Fibroblast of lung (primary cell): Measurements from ENCODE around the gene RALGDS. TPM values are rescaled to one million over a fixed set of nuclear protein-coding genes. Genes with fewer than 3 reads are reported as not detected.

ENCODE experiments used
- DNase-seq, 2 donors: peaks; one replicate each; pipeline versions ENCODE4 v3.0.0 to v3.0.0-alpha.2; 2010; ENCODE audit warnings: low read depth in 2 of 2
- H2AFZ ChIP-seq: 2 replicates; pipeline ENCODE4 v1.5.1; 2012; ENCODE audit warnings: low read length, control low read depth, inconsistent platforms
- H3K27ac ChIP-seq: 2 replicates; pipeline ENCODE4 v1.5.1; 2011; ENCODE audit warnings: low read length, control low read depth; ENCODE audit not compliant: insufficient read depth
- H3K27me3 ChIP-seq: 2 replicates; pipeline ENCODE4 v1.5.1; 2011; ENCODE audit warnings: mild to moderate bottlenecking, low read length; ENCODE audit not compliant: control insufficient read depth, insufficient read depth
- H3K36me3 ChIP-seq: 2 replicates; pipeline ENCODE4 v1.5.1; 2011; ENCODE audit warnings: low read length; ENCODE audit not compliant: control insufficient read depth, insufficient read depth
- H3K4me1 ChIP-seq: 2 replicates; pipeline ENCODE4 v1.5.1; 2011; ENCODE audit warnings: low read length; ENCODE audit not compliant: control insufficient read depth, insufficient read depth; ENCODE audit errors: extremely low read depth
- H3K4me2 ChIP-seq: 2 replicates; pipeline ENCODE4 v1.5.1; 2011; ENCODE audit warnings: low read length, control low read depth; ENCODE audit not compliant: insufficient read depth; ENCODE audit errors: extremely low read depth
- H3K4me3 ChIP-seq, 4 experiments: fragments of 200-600 bp in 1 of 4; sonication (generic) in 1 of 4; replicated peaks in 1 of 4; 2 replicates each; pipeline ENCODE4 v1.5.1; 2011 to 2016; ENCODE audit warnings: low read length in 4 of 4, low read depth in 3 of 4, mild to moderate bottlenecking in 3 of 4, control low read depth in 2 of 4, inconsistent platforms in 1 of 4, mixed read lengths in 1 of 4; ENCODE audit not compliant: insufficient read depth in 1 of 4; ENCODE audit errors: control extremely low read depth in 1 of 4
- H3K79me2 ChIP-seq: 2 replicates; pipeline ENCODE4 v1.5.1; 2012; ENCODE audit warnings: mild to moderate bottlenecking, low read length, inconsistent platforms; ENCODE audit not compliant: control insufficient read depth, insufficient read depth
- H3K9ac ChIP-seq: 2 replicates; pipeline ENCODE4 v1.5.1; 2011; ENCODE audit warnings: mild to moderate bottlenecking, low read length, control low read depth; ENCODE audit not compliant: insufficient read depth
- H3K9me3 ChIP-seq: 2 replicates; pipeline ENCODE4 v1.5.1; 2012; ENCODE audit warnings: low read depth, low read length; ENCODE audit not compliant: control insufficient read depth, insufficient read depth
- H4K20me1 ChIP-seq: 2 replicates; pipeline ENCODE4 v1.5.1; 2011; ENCODE audit warnings: low read length; ENCODE audit not compliant: control insufficient read depth, insufficient read depth; ENCODE audit errors: extremely low read depth
- CTCF ChIP-seq, 2 donors: IDR thresholded peaks in 1 of 2; conservative IDR thresholded peaks in 1 of 2; 1 replicate in 1 of 2; 2 replicates in 1 of 2; pipeline ENCODE4 v1.5.1; 2011 to 2012; ENCODE audit warnings: low read length in 2 of 2, control low read depth in 1 of 2, inconsistent platforms in 1 of 2, low read depth in 1 of 2, mild to moderate bottlenecking in 1 of 2
- EZH2 ChIP-seq: IDR thresholded peaks from 2 replicates; pipeline ENCODE4 v1.5.1; 2012; ENCODE audit warnings: low read length, control low read depth, mild to moderate bottlenecking; ENCODE audit errors: missing control alignments
- polyA plus RNA-seq, 2 donors: library from polyadenylated mRNA; depleted of rRNA in 1 of 2; stranded (reverse) in 1 of 2; unstranded in 1 of 2; fragments of >200 nt; gene quantifications; 2 replicates each; pipeline ENCODE4 v1.2.1, GENCODE V29; 2011 to 2012; ENCODE audit warnings: missing spikeins in 1 of 2
- total RNA-seq: library from RNA; depleted of rRNA; stranded (reverse); fragments of >200 nt; gene quantifications from 2 replicates; pipeline ENCODE4 v1.2.1, GENCODE V29; 2014

The RALGDS gene
- total and polyA plus RNA-seq, 2 donors (not counting 1 experiment from before 2014, with no cell fraction given) = 16.6 to 23.6 TPM

DNA sequence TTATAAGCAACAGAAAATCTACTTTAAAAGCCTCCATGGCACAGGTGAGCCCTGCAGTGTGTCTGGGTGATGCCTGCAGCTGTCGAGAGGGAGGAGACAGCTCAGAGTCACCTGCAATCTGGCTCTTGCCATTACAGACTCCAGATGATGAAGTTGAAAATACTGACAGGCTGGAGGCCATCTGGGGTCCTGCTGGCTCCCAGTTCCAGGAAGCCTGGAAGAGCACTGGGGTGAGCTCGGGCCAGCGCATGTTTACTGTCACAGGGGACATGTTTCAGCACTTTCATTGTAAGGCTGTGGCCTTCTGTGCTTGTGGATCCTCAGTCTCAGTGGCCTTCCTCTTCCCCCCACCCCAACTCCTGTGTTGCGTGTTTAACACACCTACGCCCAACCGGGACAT, 30.9 kb downstream of the RALGDS start:
- no peak for DNase-seq
- no peak overlapping the region for H2AFZ ChIP-seq
- H3K27me3 ChIP-seq = no peaks in the 10 kb centered on the region
- H3K36me3 ChIP-seq = no peaks in the 10 kb centered on the region
- H3K4me1 ChIP-seq = no peaks in the 10 kb centered on the region
- no peak for TF ChIP-seq CTCF (conservative IDR thresholded peaks at IDR 0.05 in 1 of 2, IDR thresholded peaks at IDR 0.05 in 1 of 2; ENCODE audit: low read depth in 1 of 2, low read length in 2 of 2)
- no peak for TF ChIP-seq EZH2
- no peaks in the 10 kb centered on the region for H3K9me3 ChIP-seq
- H3K4me3 ChIP-seq = no peak overlapping the region
- H3K27ac ChIP-seq = no peak overlapping the region
- H4K20me1 ChIP-seq = no peaks in the 10 kb centered on the region
- no peak overlapping the region for H3K4me2 ChIP-seq
- H3K9ac ChIP-seq = no peak overlapping the region
- H3K79me2 ChIP-seq = no peaks in the 10 kb centered on the region

- TF ChIP-seq CTCF (conservative IDR thresholded peaks at IDR 0.05 in 1 of 2, IDR thresholded peaks at IDR 0.05 in 1 of 2; ENCODE audit: low read depth in 1 of 2, low read length in 2 of 2) = no peak
- TF ChIP-seq EZH2 = no peak
- H3K4me1 ChIP-seq = no peaks in the 10 kb centered on the region
- no peaks in the 10 kb centered on the region for H3K9me3 ChIP-seq
- H3K4me3 ChIP-seq = no peak overlapping the region
- no peak overlapping the region for H2AFZ ChIP-seq
- no peak overlapping the region for H3K9ac ChIP-seq
- DNase-seq = no peak
- no peak overlapping the region for H3K27ac ChIP-seq
- H3K79me2 ChIP-seq = no peaks in the 10 kb centered on the region
- no peaks in the 10 kb centered on the region for H3K36me3 ChIP-seq
- H4K20me1 ChIP-seq = no peaks in the 10 kb centered on the region
- H3K27me3 ChIP-seq = no peaks in the 10 kb centered on the region
- H3K4me2 ChIP-seq = no peak overlapping the region
Observed at GRCh38 chr9:133089271-133089671, 31.8 kb downstream of the RALGDS start.

DNA sequence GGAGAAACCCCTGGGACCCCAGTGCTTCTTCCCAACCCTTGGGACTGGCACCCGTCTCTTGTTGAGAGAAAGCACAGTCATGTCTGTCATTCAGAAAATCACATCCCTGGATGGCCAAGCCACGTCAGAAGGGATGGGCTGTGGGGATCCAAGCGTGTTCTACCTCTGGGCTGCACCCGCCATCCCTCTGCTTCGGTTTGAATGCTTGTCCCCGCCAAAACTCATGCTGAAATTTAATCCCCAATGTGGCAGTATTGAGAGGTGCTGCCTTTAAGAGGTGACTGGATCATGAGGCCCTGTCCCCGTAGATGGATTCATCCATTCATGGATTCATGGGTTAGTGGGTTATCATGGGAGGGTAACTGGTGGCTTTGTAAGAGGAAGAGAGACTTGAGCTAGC, 32.3 kb downstream of the RALGDS start:
- H3K4me1 ChIP-seq = no peaks in the 10 kb centered on the region
- H3K27ac ChIP-seq = no peak overlapping the region
- H3K4me3 ChIP-seq = no peak overlapping the region
- H3K27me3 ChIP-seq = no peaks in the 10 kb centered on the region
- no peaks in the 10 kb centered on the region for H4K20me1 ChIP-seq
- no peak overlapping the region for H3K9ac ChIP-seq
- H2AFZ ChIP-seq = no peak overlapping the region
- no peak for DNase-seq
- no peak for TF ChIP-seq CTCF (conservative IDR thresholded peaks at IDR 0.05 in 1 of 2, IDR thresholded peaks at IDR 0.05 in 1 of 2; ENCODE audit: low read depth in 1 of 2, low read length in 2 of 2)
- no peak for TF ChIP-seq EZH2
- no peaks in the 10 kb centered on the region for H3K79me2 ChIP-seq
- H3K9me3 ChIP-seq = no peaks in the 10 kb centered on the region
- no peaks in the 10 kb centered on the region for H3K36me3 ChIP-seq
- no peak overlapping the region for H3K4me2 ChIP-seq
